Large intestine (tissue), 3 donors: ENCODE measurements around the gene KIAA2012. TPM values are rescaled to one million over a fixed set of nuclear protein-coding genes. Genes with fewer than 3 reads are reported as not detected.
A peak's percentile ranks its signal among the peaks of the same experiment; 100 is the strongest.

Experiments
- DNase-seq, 2 donors: peaks; one replicate each; pipeline versions ENCODE4 v3.0.0 to v3.0.0-alpha.2; 2013
- H3K27ac ChIP-seq: one replicate; pipeline ENCODE4 v1.5.1; 2013; ENCODE audit warnings: low read length
- H3K27me3 ChIP-seq: 2 replicates; pipeline ENCODE4 v1.6.1; 2013; ENCODE audit warnings: low read length; ENCODE audit not compliant: control insufficient read depth, insufficient read depth
- H3K36me3 ChIP-seq: 2 replicates; pipeline ENCODE4 v1.6.1; 2013; ENCODE audit warnings: low read length; ENCODE audit not compliant: control insufficient read depth, insufficient read depth
- H3K4me1 ChIP-seq: one replicate; pipeline ENCODE4 v1.6.1; 2013; ENCODE audit warnings: low read length; ENCODE audit not compliant: control insufficient read depth, insufficient read depth
- H3K4me3 ChIP-seq: one replicate; pipeline ENCODE4 v1.5.1; 2013; ENCODE audit warnings: low read length
- H3K9me3 ChIP-seq: one replicate; pipeline ENCODE4 v1.6.1; 2013; ENCODE audit warnings: mild to moderate bottlenecking, low read depth, low read length, moderate library complexity; ENCODE audit not compliant: control insufficient read depth
- WGBS: methylation state at CpG from one replicate; pipeline ENCODE4 v1.1.5; 2013; ENCODE audit warnings: low lambda C conversion rate; ENCODE audit not compliant: insufficient coverage; 5-methylcytosine and 5-hydroxymethylcytosine counted together
- polyA plus RNA-seq: library from polyadenylated mRNA; unstranded; fragments of 120-200 nt; gene quantifications from one replicate; pipeline ENCODE4 v1.2.1, GENCODE V29; 2013

Gene KIAA2012
- polyA plus RNA-seq, 1 donor: 0.28 TPM

- WGBS: no CpG with 5 or more reads among the region's 1 CpG
- no peaks in the 10 kb centered on the region for H3K27me3 ChIP-seq
- DNase-seq: peak in 1 of 2 donors; percentile 31
- peaks cover 16% of the 10 kb centered on the region for H3K4me1 ChIP-seq
- no peaks in the 10 kb centered on the region for H3K9me3 ChIP-seq
- H3K27ac ChIP-seq: no peak overlapping the region
- H3K4me3 ChIP-seq: no peak overlapping the region
- no peaks in the 10 kb centered on the region for H3K36me3 ChIP-seq
Measured at GRCh38 chr2:202187570-202187969, 114.5 kb downstream of the KIAA2012 start.

GRCh38 chr2:202193305-202193704 lies 120.2 kb downstream of the KIAA2012 start:
- Histone ChIP-seq H3K9me3 (no peaks in the 10 kb centered on the region), H3K27ac (no peak overlapping the region), H3K27me3 (no peaks in the 10 kb centered on the region), H3K4me1 (no peaks in the 10 kb centered on the region), H3K36me3 (no peaks in the 10 kb centered on the region), H3K4me3 (no peak overlapping the region)
- DNase-seq: no peak
- WGBS: 96% methylated on average over 3 of the region's 5 CpGs

- H3K27ac ChIP-seq: no peak overlapping the region
- no peak overlapping the region for H3K4me3 ChIP-seq
- H3K36me3 ChIP-seq: no peaks in the 10 kb centered on the region
- no peak for DNase-seq
- no peaks in the 10 kb centered on the region for H3K4me1 ChIP-seq
- no peaks in the 10 kb centered on the region for H3K27me3 ChIP-seq
- WGBS: no CpG with 5 or more reads among the region's 7 CpGs
- no peaks in the 10 kb centered on the region for H3K9me3 ChIP-seq
Measured at GRCh38 chr2:202193881-202194353, 120.9 kb downstream of the KIAA2012 start.

GRCh38 chr2:202194418-202194817 lies 121.4 kb downstream of the KIAA2012 start:
- Histone ChIP-seq H3K4me3 (no peak overlapping the region), H3K4me1 (no peaks in the 10 kb centered on the region), H3K27ac (no peak overlapping the region), H3K27me3 (no peaks in the 10 kb centered on the region), H3K36me3 (no peaks in the 10 kb centered on the region), H3K9me3 (no peaks in the 10 kb centered on the region)
- no peak for DNase-seq
- no CpG with 5 or more reads among the region's 3 CpGs for WGBS

GRCh38 chr2:202196727-202197126 lies 123.7 kb downstream of the KIAA2012 start:
- Histone ChIP-seq H3K27me3 (no peaks in the 10 kb centered on the region), H3K4me3 (no peak overlapping the region), H3K27ac (no peak overlapping the region), H3K9me3 (no peaks in the 10 kb centered on the region), H3K36me3 (peaks cover 2% of the 10 kb centered on the region), H3K4me1 (no peaks in the 10 kb centered on the region)
- 90% methylated on average over 2 of the region's 6 CpGs for WGBS
- DNase-seq: no peak

GRCh38 chr2:202201220-202202160 lies 128.4 kb downstream of the KIAA2012 start:
- Histone ChIP-seq H3K4me3 (no peak overlapping the region), H3K27ac (no peak overlapping the region), H3K9me3 (no peaks in the 10 kb centered on the region), H3K36me3 (peaks cover 5% of the 10 kb centered on the region), H3K27me3 (no peaks in the 10 kb centered on the region), H3K4me1 (no peaks in the 10 kb centered on the region)
- WGBS: no CpG with 5 or more reads among the region's 21 CpGs
- DNase-seq: no peak

GRCh38 chr2:202203348-202203747 lies 130.3 kb downstream of the KIAA2012 start:
- 100% methylated on average over 1 of the region's 5 CpGs for WGBS
- no peak overlapping the region for H3K4me3 ChIP-seq
- H3K9me3 ChIP-seq: no peaks in the 10 kb centered on the region

GRCh38 chr2:202204855-202205254 lies 131.8 kb downstream of the KIAA2012 start:
- no peak for DNase-seq
- no peaks in the 10 kb centered on the region for H3K27me3 ChIP-seq
- H3K4me1 ChIP-seq: no peaks in the 10 kb centered on the region
- peaks cover 20% of the 10 kb centered on the region for H3K36me3 ChIP-seq
- H3K4me3 ChIP-seq: no peak overlapping the region
- WGBS: 80% methylated on average over 1 of the region's 2 CpGs
- no peak overlapping the region for H3K27ac ChIP-seq
- H3K9me3 ChIP-seq: no peaks in the 10 kb centered on the region

More at GRCh38 chr2:202203348-202203747, 130.3 kb downstream of the KIAA2012 start:
- H3K36me3 ChIP-seq: peaks cover 12% of the 10 kb centered on the region
- DNase-seq: no peak
- H3K27ac ChIP-seq: no peak overlapping the region
- no peaks in the 10 kb centered on the region for H3K27me3 ChIP-seq
- H3K4me1 ChIP-seq: no peaks in the 10 kb centered on the region

GRCh38 chr2:202208526-202208925 lies 135.5 kb downstream of the KIAA2012 start:
- H3K27me3 ChIP-seq: no peaks in the 10 kb centered on the region
- no peak overlapping the region for H3K27ac ChIP-seq
- H3K36me3 ChIP-seq: peaks cover 24% of the 10 kb centered on the region
- H3K4me1 ChIP-seq: no peaks in the 10 kb centered on the region
- no peaks in the 10 kb centered on the region for H3K9me3 ChIP-seq
- no peak for DNase-seq
- H3K4me3 ChIP-seq: no peak overlapping the region

GRCh38 chr2:202215179-202215578 lies 142.1 kb downstream of the KIAA2012 start:
- Histone ChIP-seq H3K27me3 (no peaks in the 10 kb centered on the region), H3K4me3 (no peak overlapping the region), H3K36me3 (peaks cover 15% of the 10 kb centered on the region), H3K4me1 (no peaks in the 10 kb centered on the region), H3K27ac (no peak overlapping the region), H3K9me3 (no peaks in the 10 kb centered on the region)
- WGBS: no CpG with 5 or more reads among the region's 1 CpG
- no peak for DNase-seq

- DNase-seq: no peak
- Histone ChIP-seq H3K27me3 (no peaks in the 10 kb centered on the region), H3K4me1 (no peaks in the 10 kb centered on the region), H3K9me3 (no peaks in the 10 kb centered on the region), H3K36me3 (peaks cover 13% of the 10 kb centered on the region), H3K27ac (no peak overlapping the region), H3K4me3 (no peak overlapping the region)
- WGBS: no CpG with 5 or more reads among the region's 1 CpG
Measured at GRCh38 chr2:202221873-202222272, 148.8 kb downstream of the KIAA2012 start.
